SJCRH30 (cell line): Measurements from ENCODE around the gene MRPS25. TPM values are rescaled to one million over a fixed set of nuclear protein-coding genes. Genes with fewer than 3 reads are reported as not detected.

ENCODE experiments used
- DNase-seq, 2 experiments: peaks; one replicate each; pipeline ENCODE4 v3.0.0-alpha.2; 2015 to 2020
- H3K27ac ChIP-seq: fragments of 250-450 bp; sonication (Bioruptor Pico); 2 replicates; pipeline ENCODE4 v1.5.1; 2020; ENCODE audit warnings: mild to moderate bottlenecking, moderate library complexity
- H3K27me3 ChIP-seq: fragments of 250-450 bp; sonication (Bioruptor Pico); 2 replicates; pipeline ENCODE4 v1.5.1; 2020; ENCODE audit warnings: mild to moderate bottlenecking, moderate library complexity
- H3K36me3 ChIP-seq: fragments of 250-450 bp; sonication (Bioruptor Pico); 2 replicates; pipeline ENCODE4 v1.5.1; 2020; ENCODE audit warnings: mild to moderate bottlenecking, moderate library complexity
- H3K4me1 ChIP-seq: fragments of 250-450 bp; sonication (Bioruptor Pico); 2 replicates; pipeline ENCODE4 v1.5.1; 2020; ENCODE audit warnings: mild to moderate bottlenecking, moderate library complexity
- H3K4me3 ChIP-seq: fragments of 250-450 bp; sonication (Bioruptor Pico); 2 replicates; pipeline ENCODE4 v1.5.1; 2020; ENCODE audit warnings: mild to moderate bottlenecking, moderate library complexity
- H3K9me3 ChIP-seq: fragments of 250-450 bp; sonication (Bioruptor Pico); replicated peaks from 2 replicates; pipeline ENCODE4 v1.5.1; 2020; ENCODE audit warnings: mild to moderate bottlenecking, moderate library complexity
- total RNA-seq: library from RNA; depleted of rRNA; stranded (reverse); fragments of >200 nt; shearing (Covaris generic); gene quantifications from 2 replicates; pipeline ENCODE4 v1.2.3, GENCODE V29; 2014

The MRPS25 gene
- total RNA-seq, 1 experiment from 2014 or later, result 33.4 TPM

DNA sequence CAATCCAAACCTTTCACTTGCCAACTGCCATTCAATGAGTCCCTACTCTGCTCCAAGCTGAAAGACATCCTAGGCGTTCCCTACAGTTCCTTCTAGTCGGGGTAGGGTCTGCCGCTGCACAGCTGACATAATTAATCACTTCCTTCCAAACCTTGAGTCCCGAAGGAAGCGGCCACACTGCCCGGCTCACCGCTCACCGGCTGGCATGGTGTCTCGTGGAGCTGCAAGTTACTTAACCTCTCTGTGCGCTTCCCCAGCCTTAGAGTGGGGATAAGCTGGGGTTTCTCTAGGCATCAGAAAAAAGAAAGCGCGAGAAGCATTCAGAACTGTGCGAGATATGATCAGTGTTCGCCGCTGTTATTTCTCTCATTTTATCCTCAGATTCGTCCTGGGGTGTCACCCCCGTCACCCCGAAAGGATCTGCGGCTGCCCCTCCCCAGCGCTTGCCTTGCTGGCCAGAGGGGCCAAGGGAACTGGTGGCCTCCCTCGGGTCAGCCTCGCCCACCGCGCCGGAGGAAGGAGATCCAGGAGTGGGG lies 748 bp downstream of the MRPS25 start:
- H3K27me3 ChIP-seq, result no peaks in the 10 kb centered on the region

DNA sequence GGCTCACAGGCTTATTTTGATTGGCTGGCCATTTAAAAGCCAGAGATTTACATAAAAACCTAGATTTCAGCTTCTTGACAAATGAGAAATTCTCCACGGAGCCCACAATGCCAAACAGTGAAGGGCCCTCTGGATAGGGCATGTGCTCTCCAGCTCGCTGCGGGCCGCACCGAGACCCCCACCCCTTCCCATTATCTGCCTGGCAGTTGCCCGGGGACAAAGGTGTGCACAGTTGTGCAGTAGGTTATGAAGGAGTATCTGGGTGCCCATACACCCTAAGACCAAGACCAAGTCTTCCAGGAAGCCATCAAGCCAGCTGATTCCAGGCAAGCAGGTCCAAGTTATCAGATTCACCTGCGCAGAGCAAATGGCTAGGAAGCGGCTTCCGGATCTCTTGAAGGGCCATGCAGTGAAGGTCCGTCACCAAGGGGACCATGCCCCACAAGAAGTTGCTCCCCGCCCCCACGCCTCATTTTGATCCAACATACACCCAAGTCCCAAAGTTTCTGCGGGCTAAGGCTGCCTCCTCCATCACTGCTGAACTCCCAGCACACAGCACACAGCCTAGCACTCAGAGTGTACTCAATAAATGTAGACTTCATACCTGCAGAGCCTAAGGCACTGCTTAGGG lies 1.3 kb downstream of the MRPS25 start:
- Histone ChIP-seq H3K36me3 (peaks cover 14% of the 10 kb centered on the region), H3K27me3 (no peaks in the 10 kb centered on the region), H3K4me1 (no peaks in the 10 kb centered on the region), H3K4me3 (peak overlapping the region; percentile 78), H3K27ac (peak overlapping the region; percentile 81), H3K9me3 (no peaks in the 10 kb centered on the region)
- DNase-seq, result no peak

More for the DNA sequence above, 748 bp downstream of the MRPS25 start:
- Histone ChIP-seq H3K4me1 (no peaks in the 10 kb centered on the region), H3K4me3 (peak overlapping the region; percentile 78), H3K36me3 (peaks cover 9% of the 10 kb centered on the region), H3K9me3 (no peaks in the 10 kb centered on the region), H3K27ac (peak overlapping the region; percentile 81)
- peak; percentile 32 to 48 for DNase-seq

DNA sequence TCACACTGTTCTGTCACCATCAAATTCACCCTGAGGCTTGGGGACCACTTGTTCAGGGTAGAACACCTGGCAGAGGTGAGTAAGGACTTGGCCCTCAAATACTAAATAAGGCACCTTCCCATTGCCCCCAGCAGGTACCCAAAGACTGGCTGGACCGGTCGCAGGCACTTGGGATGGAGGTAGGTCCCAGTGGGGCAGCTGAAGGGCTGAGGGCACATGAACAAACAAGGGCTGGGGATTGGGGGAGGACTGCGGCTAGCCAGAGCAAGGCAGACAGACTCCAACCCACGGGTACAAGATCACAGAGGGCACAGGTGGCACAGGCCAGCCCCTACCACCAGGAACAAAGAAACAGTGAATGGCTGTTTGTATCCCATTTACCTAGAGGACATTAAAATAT lies 1.9 kb downstream of the MRPS25 start:
- H3K36me3 ChIP-seq, result peaks cover 20% of the 10 kb centered on the region
- H3K27me3 ChIP-seq, result no peaks in the 10 kb centered on the region
- H3K4me3 ChIP-seq, result no peak overlapping the region
- no peak for DNase-seq
- no peaks in the 10 kb centered on the region for H3K9me3 ChIP-seq
- no peak overlapping the region for H3K27ac ChIP-seq
- no peaks in the 10 kb centered on the region for H3K4me1 ChIP-seq

DNA sequence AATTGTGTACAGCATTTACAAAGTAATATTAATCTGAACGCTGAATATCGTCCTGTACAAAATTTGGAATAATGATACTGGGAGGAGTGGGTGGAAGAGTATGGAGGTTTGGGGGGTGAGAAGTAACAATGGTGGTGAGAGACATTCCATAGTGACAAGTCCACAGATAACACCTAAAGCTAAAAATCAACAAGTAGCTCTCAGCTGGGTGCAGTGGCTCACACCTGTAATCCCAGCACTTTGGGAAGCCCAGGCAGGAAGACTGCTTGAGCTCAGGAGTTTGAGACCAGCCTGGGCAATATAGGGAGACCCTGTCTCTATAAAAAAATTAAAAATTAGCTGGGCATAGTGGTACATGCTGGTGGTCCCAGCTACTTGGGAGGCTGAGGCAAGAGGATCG lies 5.1 kb downstream of the MRPS25 start:
- no peaks in the 10 kb centered on the region for H3K27me3 ChIP-seq
- no peaks in the 10 kb centered on the region for H3K4me1 ChIP-seq
- DNase-seq, result no peak
- H3K27ac ChIP-seq, result no peak overlapping the region
- no peaks in the 10 kb centered on the region for H3K9me3 ChIP-seq
- peaks cover 30% of the 10 kb centered on the region for H3K36me3 ChIP-seq
- H3K4me3 ChIP-seq, result no peak overlapping the region

DNA sequence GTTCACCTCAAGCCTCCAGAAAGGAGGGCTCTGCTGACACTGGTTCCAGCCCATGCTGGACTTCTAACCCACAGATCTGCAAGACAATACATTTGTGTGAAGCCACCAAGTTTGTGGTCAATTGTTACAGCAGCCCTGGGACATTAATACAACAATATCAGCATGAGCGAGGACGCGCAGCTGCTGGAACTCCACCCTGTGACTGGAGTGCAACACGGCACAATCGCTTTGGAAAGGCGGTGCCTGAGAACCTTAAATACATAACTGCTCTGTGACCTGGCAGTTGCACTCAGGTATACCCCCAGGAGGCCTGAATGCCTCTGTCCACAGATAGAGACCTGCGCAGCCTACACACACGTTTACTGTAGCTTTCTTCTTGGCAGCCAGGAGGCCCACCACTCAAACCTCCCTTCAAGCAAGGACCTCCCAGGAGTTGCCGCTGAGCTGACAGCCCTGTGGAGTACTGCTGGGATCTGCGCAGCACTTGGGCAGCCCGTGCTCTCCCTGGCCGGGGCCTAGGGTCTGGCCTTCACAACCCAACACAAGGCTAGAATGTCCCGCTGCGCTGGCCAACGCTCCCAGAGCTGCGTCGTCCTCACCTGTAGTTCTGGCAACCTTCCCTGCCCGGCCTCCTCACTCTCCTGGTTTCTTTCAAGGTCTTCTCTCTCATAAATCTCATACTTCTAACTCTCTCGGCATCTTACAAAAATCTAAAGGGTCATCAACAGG lies 8.3 kb downstream of the MRPS25 start:
- no peak for DNase-seq
- H3K4me1 ChIP-seq, result no peaks in the 10 kb centered on the region

DNA sequence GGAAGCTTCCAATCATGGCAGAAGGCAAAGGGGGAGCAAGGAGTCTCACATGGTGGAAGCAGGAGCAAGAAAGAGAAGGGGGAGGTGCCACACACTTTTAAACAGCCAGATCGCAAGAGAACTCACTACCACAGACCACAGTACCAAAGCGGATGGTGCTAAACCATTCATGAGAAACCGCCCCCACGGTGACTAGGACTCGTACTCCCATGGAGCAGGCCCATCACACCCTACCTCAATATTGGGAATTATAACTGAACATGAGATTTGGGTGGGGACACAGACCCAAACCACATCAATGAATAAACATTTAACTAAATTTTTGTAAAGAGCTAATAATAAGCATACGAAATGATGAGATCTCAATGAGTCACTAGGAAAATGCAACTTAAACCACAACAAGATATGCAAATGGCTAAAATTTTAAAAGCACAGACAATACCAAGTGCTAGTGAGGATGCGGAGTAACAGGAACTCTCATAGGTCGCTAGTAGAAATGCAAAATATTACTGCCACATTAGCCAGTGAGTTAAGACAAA lies 10.0 kb downstream of the MRPS25 start:
- no peaks in the 10 kb centered on the region for H3K27me3 ChIP-seq
- no peak overlapping the region for H3K4me3 ChIP-seq
- H3K9me3 ChIP-seq, result no peaks in the 10 kb centered on the region
- H3K4me1 ChIP-seq, result no peaks in the 10 kb centered on the region
- no peak for DNase-seq
- no peak overlapping the region for H3K27ac ChIP-seq
- peaks cover 46% of the 10 kb centered on the region for H3K36me3 ChIP-seq

More for the DNA sequence above, 8.3 kb downstream of the MRPS25 start:
- H3K27ac ChIP-seq, result no peak overlapping the region
- no peaks in the 10 kb centered on the region for H3K9me3 ChIP-seq
- peaks cover 44% of the 10 kb centered on the region for H3K36me3 ChIP-seq
- no peaks in the 10 kb centered on the region for H3K27me3 ChIP-seq
- no peak overlapping the region for H3K4me3 ChIP-seq

DNA sequence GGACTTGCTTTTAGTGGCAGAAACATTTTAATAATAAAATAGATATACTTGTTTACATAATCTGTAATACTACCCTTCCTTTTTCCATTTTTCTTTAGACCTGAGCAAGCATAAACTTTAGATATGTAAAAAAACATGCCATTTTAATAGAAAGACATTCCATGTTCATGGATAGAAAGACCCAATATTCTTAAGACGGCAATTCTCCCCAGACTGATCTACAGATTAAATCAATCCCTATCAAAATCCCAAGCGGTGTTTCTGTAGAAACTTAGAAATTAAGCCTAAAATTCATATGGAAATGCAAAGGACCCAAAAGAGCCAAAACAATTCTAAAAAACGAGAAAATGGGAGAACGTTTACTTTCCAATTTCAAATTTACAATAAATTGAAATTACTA lies 11.6 kb downstream of the MRPS25 start:
- H3K9me3 ChIP-seq, result no peaks in the 10 kb centered on the region
- peaks cover 47% of the 10 kb centered on the region for H3K36me3 ChIP-seq
- no peak for DNase-seq
- H3K4me3 ChIP-seq, result no peak overlapping the region
- no peaks in the 10 kb centered on the region for H3K27me3 ChIP-seq
- no peaks in the 10 kb centered on the region for H3K4me1 ChIP-seq
- H3K27ac ChIP-seq, result no peak overlapping the region

DNA sequence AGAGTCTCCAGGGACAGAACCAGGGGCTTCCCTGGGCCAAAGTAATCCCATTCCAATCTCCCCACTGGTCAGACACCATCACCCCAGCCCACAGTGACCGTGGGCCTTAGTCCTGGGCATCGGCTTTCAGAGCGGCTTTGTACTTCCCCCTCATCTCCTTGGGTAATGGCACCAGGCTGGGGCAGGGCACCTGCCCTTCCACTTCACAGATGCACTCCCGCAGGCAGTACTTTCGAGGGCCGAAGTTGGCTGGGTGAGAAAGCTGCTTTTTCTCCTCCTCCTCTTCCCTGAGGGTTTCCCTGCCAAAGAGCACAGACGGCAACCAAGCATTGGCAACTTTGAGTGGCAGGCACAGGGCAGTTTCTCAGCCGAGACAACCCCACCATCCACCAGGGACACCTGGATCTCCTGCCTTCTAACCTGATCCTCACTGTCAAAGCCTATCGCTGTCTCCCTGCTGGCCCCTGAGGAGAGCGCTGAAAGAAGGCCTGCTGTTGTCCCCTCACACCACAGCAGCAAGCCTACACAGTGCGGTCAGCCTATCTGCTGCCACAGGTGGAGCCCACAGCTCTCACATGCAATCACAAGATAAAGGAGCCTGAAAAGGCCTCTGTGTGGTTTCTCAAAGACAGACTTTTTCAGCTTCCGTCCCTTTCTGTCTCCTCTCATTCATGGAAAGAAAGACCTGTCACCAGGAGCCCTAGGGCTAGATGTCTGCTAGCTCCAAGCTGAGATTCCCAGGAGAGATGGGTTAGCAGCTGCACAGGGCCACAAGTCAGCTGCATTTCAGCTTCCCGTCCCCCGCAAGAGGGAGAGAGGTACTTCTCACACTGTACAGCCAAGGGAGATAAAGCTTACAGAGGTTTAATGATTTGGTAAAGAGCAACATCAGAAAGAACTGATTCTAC lies 12.5 kb downstream of the MRPS25 start:
- H3K36me3 ChIP-seq, result peaks cover 49% of the 10 kb centered on the region
- no peak overlapping the region for H3K4me3 ChIP-seq
- no peaks in the 10 kb centered on the region for H3K4me1 ChIP-seq
- no peaks in the 10 kb centered on the region for H3K27me3 ChIP-seq
- DNase-seq, result peak; percentile 28 to 47
- H3K27ac ChIP-seq, result no peak overlapping the region
- H3K9me3 ChIP-seq, result no peaks in the 10 kb centered on the region

DNA sequence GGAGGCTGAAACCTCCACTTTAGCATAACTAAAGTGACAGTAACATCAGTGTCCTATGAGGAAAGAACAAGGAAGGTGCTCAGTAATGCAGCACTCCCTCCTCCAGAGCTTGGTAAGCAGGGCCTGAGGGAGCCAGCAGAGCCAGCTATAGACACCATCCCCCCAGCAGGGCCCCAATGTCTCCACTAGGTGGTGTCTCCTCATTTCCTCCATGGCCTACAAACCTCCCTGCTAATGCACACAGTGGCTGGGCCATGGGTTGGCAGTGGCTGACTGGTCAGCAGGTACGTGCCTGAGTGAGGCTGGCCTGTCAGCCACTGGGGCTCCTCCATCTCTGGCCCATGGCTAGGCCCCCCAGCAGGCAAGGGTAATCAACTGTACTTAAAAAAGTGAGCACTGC lies 13.6 kb downstream of the MRPS25 start:
- no peak overlapping the region for H3K27ac ChIP-seq
- H3K4me3 ChIP-seq, result no peak overlapping the region
- no peaks in the 10 kb centered on the region for H3K4me1 ChIP-seq
- no peaks in the 10 kb centered on the region for H3K27me3 ChIP-seq
- DNase-seq, result peak; percentile 33 to 56
- peaks cover 56% of the 10 kb centered on the region for H3K36me3 ChIP-seq
- H3K9me3 ChIP-seq, result no peaks in the 10 kb centered on the region

DNA sequence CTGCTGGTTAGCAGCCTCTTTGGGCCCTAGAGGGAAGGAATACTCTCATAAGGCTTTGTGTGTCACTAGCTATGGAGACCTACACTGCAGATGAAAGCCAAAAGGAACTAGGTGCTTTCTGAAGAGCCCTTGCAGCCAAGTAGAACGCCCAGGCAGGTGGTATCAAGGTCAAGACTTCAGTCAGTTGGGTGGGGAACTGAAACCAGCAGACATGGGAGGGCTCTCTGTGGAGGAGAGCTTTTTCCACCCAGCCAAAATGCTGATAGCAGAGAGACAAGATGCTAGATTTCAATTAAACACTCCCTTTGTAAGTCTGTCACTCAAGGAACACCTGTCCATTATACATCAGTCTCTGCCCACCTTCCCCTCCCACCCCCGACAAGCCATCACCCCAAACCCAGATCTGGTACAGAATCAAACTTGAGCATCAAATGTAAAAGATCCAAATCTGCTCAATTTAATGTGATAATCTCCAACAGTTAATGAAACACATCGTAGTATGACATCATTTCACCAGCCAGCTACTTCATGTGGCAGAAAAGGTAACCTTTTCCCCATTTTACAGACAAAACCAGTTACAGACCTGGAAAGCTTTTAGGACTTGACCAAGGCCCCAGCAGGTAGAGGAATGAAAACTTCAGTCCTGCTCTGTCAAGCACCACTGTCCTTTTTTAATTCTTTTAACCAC lies 14.6 kb downstream of the MRPS25 start:
- H3K27ac ChIP-seq, result no peak overlapping the region
- DNase-seq, result no peak
- no peaks in the 10 kb centered on the region for H3K27me3 ChIP-seq
- H3K9me3 ChIP-seq, result no peaks in the 10 kb centered on the region
- no peak overlapping the region for H3K4me3 ChIP-seq
- H3K4me1 ChIP-seq, result no peaks in the 10 kb centered on the region
- H3K36me3 ChIP-seq, result peaks cover 61% of the 10 kb centered on the region

DNA sequence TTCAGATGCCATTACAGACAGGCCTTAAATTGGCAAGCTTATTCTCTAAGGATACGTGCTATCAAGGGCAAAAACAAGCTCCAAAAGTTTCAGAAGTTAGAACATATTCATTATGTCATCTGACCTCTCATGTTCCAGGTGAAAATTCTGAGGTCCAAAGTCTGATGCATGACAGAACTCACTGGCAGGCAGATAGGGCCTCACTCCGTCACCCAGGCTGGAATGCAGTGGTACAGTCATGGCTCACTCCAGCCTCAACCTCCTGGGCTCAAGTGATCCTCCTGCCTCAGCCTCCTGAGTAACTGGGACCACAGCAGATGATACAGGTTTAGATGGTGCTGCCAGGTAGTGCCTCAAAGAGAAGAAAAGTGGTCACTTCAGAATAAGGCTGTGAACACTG lies 15.5 kb downstream of the MRPS25 start:
- peaks cover 64% of the 10 kb centered on the region for H3K36me3 ChIP-seq
- H3K27me3 ChIP-seq, result no peaks in the 10 kb centered on the region
- H3K4me1 ChIP-seq, result no peaks in the 10 kb centered on the region
- H3K27ac ChIP-seq, result no peak overlapping the region
- DNase-seq, result no peak
- no peaks in the 10 kb centered on the region for H3K9me3 ChIP-seq
- H3K4me3 ChIP-seq, result no peak overlapping the region

DNA sequence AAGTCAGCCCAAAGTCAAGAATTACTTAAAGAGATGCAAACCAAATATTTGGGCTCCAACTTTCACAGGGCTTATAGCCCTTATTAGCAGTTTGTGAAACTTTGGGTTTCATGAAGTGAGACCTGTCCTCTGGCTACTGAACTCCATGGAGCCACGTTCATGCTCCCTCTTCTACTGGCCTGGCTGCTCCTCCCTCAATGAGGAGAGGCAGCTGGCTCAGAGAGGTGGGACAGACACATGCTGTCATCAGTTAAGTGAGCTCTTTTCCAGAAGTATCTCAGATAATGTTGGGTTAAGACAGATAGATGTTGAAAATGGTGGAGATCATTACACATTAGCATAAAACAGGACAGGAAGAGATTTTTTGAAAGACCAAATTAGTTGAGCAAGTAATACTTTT lies 19.4 kb downstream of the MRPS25 start:
- H3K9me3 ChIP-seq, result no peaks in the 10 kb centered on the region
- H3K27ac ChIP-seq, result no peak overlapping the region
- H3K4me3 ChIP-seq, result no peak overlapping the region
- no peak for DNase-seq
- no peaks in the 10 kb centered on the region for H3K27me3 ChIP-seq
- H3K4me1 ChIP-seq, result no peaks in the 10 kb centered on the region
- H3K36me3 ChIP-seq, result peaks cover 63% of the 10 kb centered on the region

DNA sequence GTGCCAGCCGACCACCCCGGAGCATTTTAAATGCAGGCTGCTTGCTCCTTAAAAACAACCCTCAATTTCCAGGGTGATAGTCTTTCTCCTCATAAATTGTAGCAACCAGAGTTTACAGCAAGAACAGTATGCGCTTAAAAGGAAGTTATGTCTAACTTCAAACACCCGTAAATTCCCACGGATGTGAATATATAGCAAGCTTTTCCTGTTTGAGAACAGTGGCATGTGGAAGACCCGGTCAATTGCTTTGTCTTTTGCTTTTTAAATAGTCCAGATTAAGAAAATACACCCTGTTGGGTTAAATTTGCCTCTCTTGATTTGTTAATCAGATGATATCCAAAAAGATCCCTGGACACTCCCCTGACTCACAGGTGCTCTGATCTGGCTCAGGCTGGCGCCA lies 20.8 kb downstream of the MRPS25 start:
- Histone ChIP-seq H3K27ac (no peak overlapping the region), H3K4me3 (no peak overlapping the region)

More for the DNA sequence above, 20.8 kb downstream of the MRPS25 start:
- Histone ChIP-seq H3K36me3 (peaks cover 63% of the 10 kb centered on the region), H3K27me3 (no peaks in the 10 kb centered on the region), H3K4me1 (no peaks in the 10 kb centered on the region), H3K9me3 (no peaks in the 10 kb centered on the region)
- no peak for DNase-seq
